HCEC 1CT (cell line): Measurements from ENCODE around the gene TRIM51G.
"Not testable (repeated sequence)": the region's sequence is repeated elsewhere in the genome, so short reads cannot be mapped to it uniquely, and the experiment has no call there.

Source experiments
- DNase-seq: peaks from one replicate; pipeline ENCODE4 v3.0.0-alpha.2; 2017

TRIM51G gene, protein sequence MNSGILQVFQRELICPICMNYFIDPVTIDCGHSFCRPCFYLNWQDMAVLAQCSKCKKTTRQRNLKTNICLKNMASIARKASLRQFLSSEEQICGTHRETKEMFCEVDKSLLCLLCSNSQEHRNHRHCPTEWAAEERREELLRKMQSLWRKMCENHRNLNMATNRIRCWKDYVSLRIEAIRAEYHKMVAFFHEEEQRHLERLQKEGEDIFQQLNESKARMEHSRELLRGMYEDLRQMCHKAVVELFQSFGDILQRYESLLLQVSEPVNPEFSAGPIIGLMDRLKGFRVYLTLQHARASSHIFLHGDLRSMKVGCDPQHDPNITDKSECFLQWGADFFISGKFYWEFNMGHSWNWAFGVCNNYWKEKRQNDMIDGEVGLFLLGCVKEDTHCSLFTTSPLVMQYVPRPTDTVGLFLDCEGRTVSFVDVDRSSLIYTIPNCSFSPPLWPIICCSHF

DNA sequence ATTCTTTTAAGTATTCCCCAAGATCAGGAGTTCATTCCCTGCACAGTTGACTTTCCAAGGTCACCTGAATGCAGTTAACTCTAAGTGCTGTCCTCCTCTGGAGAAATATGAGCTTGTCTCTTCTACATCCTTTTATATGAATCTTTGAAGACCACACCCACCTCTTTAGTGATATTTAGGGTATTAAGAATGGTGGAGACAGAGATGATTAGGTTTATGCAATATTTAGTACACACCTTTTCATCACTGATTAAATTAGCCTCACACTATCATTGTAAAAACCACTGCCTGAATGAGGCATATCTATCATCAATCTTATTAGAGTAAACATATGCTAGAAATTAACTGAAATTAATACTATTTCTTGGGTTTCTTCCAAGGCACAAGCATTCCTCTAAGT is at the start of gene TRIM51G:
TSS of gene TRIM51G (minus strand) at position 101 of the 400 bp plus-strand sequence. CDS start 2,190 bp downstream, outside the sequence.
- DNase-seq, result not testable (repeated sequence)

DNA sequence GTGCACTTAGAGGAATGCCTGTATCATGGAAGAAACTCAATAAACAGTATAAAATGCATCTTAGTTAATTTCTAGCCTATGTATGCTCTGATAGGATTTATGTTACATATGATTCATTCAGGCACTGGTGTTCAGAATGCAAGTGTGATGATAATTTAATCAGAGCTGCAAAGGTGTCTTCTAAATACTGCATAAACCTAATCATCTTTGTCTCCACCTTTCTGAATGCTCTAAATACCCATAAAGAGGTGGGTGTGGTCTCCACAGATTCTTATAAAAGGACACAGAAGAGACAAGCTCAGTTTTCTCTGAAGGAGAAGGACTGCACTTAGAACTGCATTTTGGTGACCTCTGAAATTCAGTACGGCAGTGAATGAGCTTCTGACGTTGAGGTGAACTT is 44.8 kb upstream of the TRIM51G start, which contains the start of gene TRIM49B:
TSS of gene TRIM49B (plus strand) at position 301 of the 400 bp plus-strand sequence. CDS start 2,777 bp downstream, outside the sequence.
- not testable (repeated sequence) for DNase-seq

DNA sequence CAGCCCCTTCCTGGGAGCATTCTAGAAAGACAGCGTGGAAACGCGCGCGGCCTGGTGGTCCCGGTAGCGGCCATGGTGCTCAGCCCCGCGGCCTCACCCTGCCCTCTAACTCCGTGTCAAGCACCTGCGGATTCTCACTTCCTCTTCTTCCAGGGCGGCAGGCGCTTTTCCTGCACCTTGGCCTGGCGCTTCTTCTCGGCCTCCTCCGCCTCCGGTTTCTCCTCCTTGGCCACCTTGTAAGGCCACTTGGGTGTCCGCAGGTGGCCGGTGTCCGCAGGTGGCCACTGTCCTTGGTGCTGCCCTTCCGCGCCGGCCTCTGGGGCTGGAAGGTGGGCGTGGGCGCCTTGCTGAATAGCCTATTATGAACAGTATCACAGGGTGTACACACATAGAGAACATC is 15.1 kb downstream of the TRIM51G start:
- not testable (repeated sequence) for DNase-seq

DNA sequence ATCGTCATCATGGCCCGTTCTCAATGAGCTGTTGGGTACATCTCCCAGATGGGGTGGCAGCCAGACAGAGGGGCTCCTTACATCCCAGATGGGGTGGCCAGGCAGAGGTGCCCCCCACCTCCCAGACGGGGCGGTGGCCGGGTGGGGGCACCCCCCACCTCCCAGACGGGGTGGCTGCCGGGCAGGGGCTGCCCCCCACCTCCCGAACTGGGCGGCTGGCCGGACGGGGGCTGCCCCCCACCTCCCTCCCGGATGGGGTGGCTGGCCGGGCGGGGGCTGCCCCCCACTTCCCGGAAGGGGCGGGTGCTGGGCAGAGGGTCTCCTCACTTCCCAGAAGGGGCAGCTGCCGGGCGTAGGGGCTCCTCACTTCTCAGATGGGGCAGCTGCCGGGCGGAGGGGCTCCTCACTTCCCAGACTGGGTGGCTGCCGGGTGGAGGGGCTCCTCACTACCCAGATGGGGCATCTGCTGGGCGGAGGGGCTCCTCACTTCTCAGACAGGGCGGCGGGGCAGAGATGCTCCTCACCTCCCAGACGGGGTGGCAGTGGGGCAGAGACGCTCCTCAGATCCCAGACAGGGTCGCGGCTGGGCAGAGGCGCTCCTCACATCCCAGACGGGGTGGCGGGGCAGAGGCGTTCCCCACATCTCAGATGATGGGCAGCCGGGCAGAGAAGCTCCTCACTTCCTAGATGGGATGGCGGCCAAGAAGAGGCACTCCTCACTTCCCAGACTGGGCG is 28.2 kb downstream of the TRIM51G start:
- DNase-seq, result not testable (repeated sequence)

DNA sequence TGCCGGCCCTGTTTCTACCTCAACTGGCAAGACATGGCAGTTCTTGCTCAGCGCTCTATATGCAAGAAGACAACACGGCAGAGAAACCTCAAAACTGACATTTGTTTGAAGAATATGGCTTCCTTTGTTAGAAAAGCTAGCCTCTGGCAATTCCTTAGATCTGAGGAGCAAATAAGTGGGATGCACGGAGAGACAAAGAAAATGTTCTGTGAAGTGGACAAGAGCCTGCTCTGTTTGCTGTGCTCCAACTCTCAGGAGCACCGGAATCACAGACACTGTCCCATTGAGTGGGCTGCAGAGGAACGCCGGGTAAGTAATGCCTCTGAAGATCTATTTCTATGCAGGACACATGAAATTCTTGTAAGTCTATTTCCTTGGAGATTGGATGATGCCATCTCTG is 37.9 kb downstream of the TRIM51G start:
- not testable (repeated sequence) for DNase-seq
